ENCODE data around the gene SH3PXD2A. TPM values are rescaled to one million over a fixed set of nuclear protein-coding genes. Genes with fewer than 3 reads are reported as not detected.

SH3PXD2A gene
- total and polyA plus RNA-seq, 4 donors, result 18.7 to 69.1 (median 42.5) TPM

DNA sequence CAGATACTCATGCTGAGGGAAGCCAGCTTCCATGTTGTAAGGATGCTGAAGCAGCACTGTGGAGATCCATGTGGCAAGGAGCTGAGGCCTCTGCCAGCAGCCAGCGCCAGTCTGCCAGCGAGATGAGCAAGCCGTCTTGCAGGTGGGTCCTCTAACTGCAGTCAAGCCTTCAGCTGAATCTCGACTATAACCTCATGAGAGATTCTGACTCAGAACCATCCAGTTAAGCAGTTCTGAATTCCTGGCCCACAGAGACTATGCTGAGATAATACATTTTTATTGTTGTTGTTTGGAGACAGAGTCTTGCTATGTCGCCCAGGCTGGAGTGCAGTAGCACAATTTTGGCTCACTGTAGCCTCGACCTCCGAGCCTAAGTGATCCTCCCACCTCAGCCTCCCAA is 105.6 kb downstream of the SH3PXD2A start:
- H3K27me3 ChIP-seq (ENCODE audit: control insufficient read depth in 1 of 2, insufficient read depth in 2 of 2, low read length in 1 of 2), result no peaks in the 10 kb centered on the region
- H3K36me3 ChIP-seq (ENCODE audit: control insufficient read depth in 1 of 2, insufficient read depth in 2 of 2, low read length in 1 of 2), result no peaks in the 10 kb centered on the region
- H3K9me3 ChIP-seq (ENCODE audit: control insufficient read depth, low read length), result no peaks in the 10 kb centered on the region
- no peak for DNase-seq
- intact Hi-C loops (cut with DNase I), result no loop called here
- no peak overlapping the region for H3K4me3 ChIP-seq (ENCODE audit: low read length in 2 of 2)
- H3K4me1 ChIP-seq (ENCODE audit: control insufficient read depth in 1 of 2, insufficient read depth in 2 of 2, low read length in 2 of 2), result no peaks in the 10 kb centered on the region
- WGBS, 2 donors, result 98% methylated on average over 7 of the region's 7 CpGs
- no peak for ATAC-seq (ENCODE audit: low FRiP score)
- H3K27ac ChIP-seq (ENCODE audit: low read depth in 1 of 2, low read length in 2 of 2), result no peak overlapping the region

DNA sequence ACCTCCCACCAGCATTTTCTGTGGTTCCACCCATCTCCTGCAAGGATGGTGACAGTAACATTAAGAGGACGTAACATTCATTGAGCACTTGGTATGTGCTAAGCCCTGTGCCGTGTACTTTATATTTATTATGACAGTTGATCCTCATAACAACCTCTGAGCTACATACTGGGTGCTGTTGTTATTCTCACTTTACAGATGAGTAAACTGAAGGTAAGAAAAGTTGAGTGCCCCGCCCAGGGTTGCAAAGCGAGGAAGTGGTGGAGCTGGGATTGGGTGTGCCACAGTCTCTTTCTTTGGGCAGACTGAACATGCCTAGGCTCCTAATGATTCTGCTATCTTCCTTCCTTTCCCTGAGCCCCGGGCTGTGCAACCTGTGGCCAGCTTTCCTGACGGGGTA is 107.4 kb downstream of the SH3PXD2A start:
- WGBS, 2 donors, result 96% methylated on average over 6 of the region's 6 CpGs
- H3K4me1 ChIP-seq (ENCODE audit: control insufficient read depth in 1 of 2, insufficient read depth in 2 of 2, low read length in 2 of 2), result no peaks in the 10 kb centered on the region
- ATAC-seq (ENCODE audit: low FRiP score) (no peak), DNase-seq (no peak)
- no peak overlapping the region for H3K4me3 ChIP-seq (ENCODE audit: low read length in 2 of 2)
- no peaks in the 10 kb centered on the region for H3K27me3 ChIP-seq (ENCODE audit: control insufficient read depth in 1 of 2, insufficient read depth in 2 of 2, low read length in 1 of 2)
- intact Hi-C loops (cut with DNase I), result no loop called here
- H3K9me3 ChIP-seq (ENCODE audit: control insufficient read depth, low read length), result no peaks in the 10 kb centered on the region
- H3K27ac ChIP-seq (ENCODE audit: low read depth in 1 of 2, low read length in 2 of 2), result no peak overlapping the region
- no peaks in the 10 kb centered on the region for H3K36me3 ChIP-seq (ENCODE audit: control insufficient read depth in 1 of 2, insufficient read depth in 2 of 2, low read length in 1 of 2)

DNA sequence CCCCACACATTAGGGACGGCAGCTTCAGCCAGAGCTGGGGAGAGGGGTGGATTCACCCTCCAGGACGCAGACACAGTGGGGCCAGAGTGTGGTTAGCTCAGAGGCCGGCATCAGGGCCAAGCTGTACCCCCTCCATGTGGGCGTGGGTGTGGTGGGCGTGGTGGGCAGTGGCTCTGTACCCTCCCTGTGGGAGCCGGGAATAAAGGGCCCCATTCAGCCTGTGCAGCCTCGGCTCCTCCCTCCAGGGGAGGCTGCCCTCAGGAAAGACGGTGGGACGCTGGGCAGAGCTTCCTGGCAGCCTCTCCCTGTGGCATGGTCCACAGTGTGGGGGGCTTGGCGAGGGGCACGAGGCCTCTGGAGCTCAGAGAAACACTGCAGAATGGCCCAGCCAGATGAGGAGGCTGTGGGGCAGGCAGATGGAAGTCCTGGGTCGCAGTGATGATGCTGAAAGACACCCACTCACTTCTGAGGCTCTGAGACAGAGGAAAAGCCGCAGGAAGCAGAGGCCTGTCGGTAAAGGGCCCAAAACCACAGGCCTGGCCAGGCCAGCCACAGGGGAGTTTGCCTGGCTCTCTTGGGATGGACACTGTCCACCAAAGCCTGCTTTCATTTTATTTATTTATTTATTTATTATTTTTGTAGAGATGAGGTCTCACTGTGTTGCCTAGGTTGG is 108.0 kb downstream of the SH3PXD2A start:
- DNase-seq (no peak), ATAC-seq (ENCODE audit: low FRiP score) (no peak)
- WGBS, 2 donors, result 83 to 90% methylated on average over 14 of the region's 14 CpGs
- H3K27me3 ChIP-seq (ENCODE audit: control insufficient read depth in 1 of 2, insufficient read depth in 2 of 2, low read length in 1 of 2), result no peaks in the 10 kb centered on the region
- intact Hi-C loops (cut with DNase I), result no loop called here
- no peak overlapping the region for H3K27ac ChIP-seq (ENCODE audit: low read depth in 1 of 2, low read length in 2 of 2)
- H3K4me1 ChIP-seq (ENCODE audit: control insufficient read depth in 1 of 2, insufficient read depth in 2 of 2, low read length in 2 of 2), result no peaks in the 10 kb centered on the region
- no peaks in the 10 kb centered on the region for H3K9me3 ChIP-seq (ENCODE audit: control insufficient read depth, low read length)
- no peaks in the 10 kb centered on the region for H3K36me3 ChIP-seq (ENCODE audit: control insufficient read depth in 1 of 2, insufficient read depth in 2 of 2, low read length in 1 of 2)
- H3K4me3 ChIP-seq (ENCODE audit: low read length in 2 of 2), result no peak overlapping the region

DNA sequence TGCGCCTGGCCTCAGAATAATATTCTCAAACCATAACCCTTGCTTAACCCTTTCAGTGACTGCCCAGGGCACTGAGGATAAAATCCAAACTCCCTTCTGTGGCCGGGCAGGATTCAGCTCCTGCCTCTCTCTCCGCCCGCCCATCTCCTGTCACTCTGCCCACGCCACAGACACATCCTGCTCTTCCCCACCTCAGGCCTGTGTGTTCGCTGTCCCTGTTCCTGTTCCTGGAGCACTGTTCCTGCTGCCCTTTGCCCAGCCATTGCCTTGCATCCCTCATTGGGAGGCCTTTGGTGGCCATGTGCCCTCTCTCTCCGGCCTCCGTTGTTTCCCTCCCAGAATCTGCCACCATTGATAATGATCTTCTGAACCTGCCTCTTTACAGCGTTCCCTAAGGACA is 108.8 kb downstream of the SH3PXD2A start:
- 97 to 98% methylated on average over 9 of the region's 9 CpGs for WGBS, 2 donors
- no peaks in the 10 kb centered on the region for H3K36me3 ChIP-seq (ENCODE audit: control insufficient read depth in 1 of 2, insufficient read depth in 2 of 2, low read length in 1 of 2)

DNA sequence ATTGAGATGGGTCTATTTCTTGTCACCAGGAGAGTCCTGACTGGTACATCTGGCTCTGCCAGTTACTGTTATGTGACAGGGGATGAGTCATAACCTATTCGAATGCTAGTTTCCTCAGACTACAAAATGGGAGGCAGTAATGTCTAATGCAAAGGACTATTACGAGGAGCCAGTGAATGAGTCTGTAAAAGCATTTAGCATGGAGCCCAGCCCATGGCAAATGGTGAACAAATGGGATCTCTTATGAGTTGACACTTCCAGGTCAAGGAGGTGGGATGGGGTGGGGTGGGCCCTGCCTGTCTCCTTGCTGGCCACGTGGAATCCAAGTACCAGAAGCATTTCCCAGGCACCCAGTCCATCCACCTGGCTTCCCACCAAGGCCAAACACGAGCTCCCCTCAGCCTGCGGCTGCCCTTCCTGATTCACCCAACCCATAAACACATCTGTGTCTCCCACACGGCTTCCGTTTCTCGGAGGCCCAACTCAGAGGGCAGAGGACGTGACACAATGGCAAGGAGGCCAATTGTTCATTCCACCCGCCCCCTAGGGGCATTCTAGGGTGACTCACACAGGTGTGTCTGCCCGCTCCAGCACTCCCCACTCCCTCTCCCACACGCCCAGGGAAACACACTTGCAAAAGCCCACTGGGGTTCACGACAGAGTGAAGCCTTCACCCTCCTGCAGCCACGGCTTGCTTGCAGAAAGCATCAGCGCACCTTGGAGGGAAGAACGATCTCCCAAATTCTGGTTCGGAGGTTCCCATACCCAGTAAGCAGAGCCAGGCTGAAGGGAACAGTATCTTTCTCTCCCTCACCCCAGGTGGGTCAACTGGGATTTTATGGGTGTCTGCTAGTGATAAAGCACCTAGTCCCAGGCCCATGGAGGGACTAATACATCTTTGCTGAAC is 109.8 kb downstream of the SH3PXD2A start:
- no peak overlapping the region for H3K4me3 ChIP-seq (ENCODE audit: low read length in 2 of 2)
- no peaks in the 10 kb centered on the region for H3K36me3 ChIP-seq (ENCODE audit: control insufficient read depth in 1 of 2, insufficient read depth in 2 of 2, low read length in 1 of 2)
- H3K27me3 ChIP-seq (ENCODE audit: control insufficient read depth in 1 of 2, insufficient read depth in 2 of 2, low read length in 1 of 2), result no peaks in the 10 kb centered on the region
- intact Hi-C loops (cut with DNase I), result no loop called here
- no peak overlapping the region for H3K27ac ChIP-seq (ENCODE audit: low read depth in 1 of 2, low read length in 2 of 2)
- DNase-seq (no peak), ATAC-seq (ENCODE audit: low FRiP score) (no peak)
- no peaks in the 10 kb centered on the region for H3K9me3 ChIP-seq (ENCODE audit: control insufficient read depth, low read length)
- WGBS, 2 donors, result 93 to 95% methylated on average over 17 of the region's 17 CpGs
- H3K4me1 ChIP-seq (ENCODE audit: control insufficient read depth in 1 of 2, insufficient read depth in 2 of 2, low read length in 2 of 2), result no peaks in the 10 kb centered on the region

More for the DNA sequence above, 108.8 kb downstream of the SH3PXD2A start:
- intact Hi-C loops (cut with DNase I), result no loop called here
- no peak overlapping the region for H3K27ac ChIP-seq (ENCODE audit: low read depth in 1 of 2, low read length in 2 of 2)
- no peak for DNase-seq
- no peak overlapping the region for H3K4me3 ChIP-seq (ENCODE audit: low read length in 2 of 2)
- H3K9me3 ChIP-seq (ENCODE audit: control insufficient read depth, low read length), result no peaks in the 10 kb centered on the region
- H3K4me1 ChIP-seq (ENCODE audit: control insufficient read depth in 1 of 2, insufficient read depth in 2 of 2, low read length in 2 of 2), result no peaks in the 10 kb centered on the region
- ATAC-seq (ENCODE audit: low FRiP score), result no peak
- no peaks in the 10 kb centered on the region for H3K27me3 ChIP-seq (ENCODE audit: control insufficient read depth in 1 of 2, insufficient read depth in 2 of 2, low read length in 1 of 2)

DNA sequence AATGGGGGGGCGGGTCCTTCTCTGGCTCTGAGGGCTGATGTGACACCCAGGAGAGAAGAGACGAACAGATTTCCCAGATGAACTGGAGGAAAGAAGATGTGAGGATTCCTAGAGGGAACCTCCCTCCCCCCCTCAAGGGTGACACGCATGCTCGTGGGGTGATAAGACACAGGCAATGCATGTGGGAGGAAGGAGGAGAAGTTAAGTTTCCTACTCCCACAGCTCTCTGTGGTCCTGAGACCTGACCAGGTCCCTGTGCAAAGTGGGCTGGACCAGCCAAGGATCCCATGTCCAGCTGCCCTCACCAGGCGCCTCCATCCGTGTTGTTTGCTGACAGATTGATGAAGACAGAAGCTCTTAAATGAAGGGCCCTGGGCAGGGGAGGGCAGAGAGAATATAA is 112.6 kb downstream of the SH3PXD2A start:
- intact Hi-C loops (cut with DNase I), result no loop called here
- DNase-seq (no peak), ATAC-seq (ENCODE audit: low FRiP score) (no peak)
- no peaks in the 10 kb centered on the region for H3K27me3 ChIP-seq (ENCODE audit: control insufficient read depth in 1 of 2, insufficient read depth in 2 of 2, low read length in 1 of 2)
- H3K27ac ChIP-seq (ENCODE audit: low read depth in 1 of 2, low read length in 2 of 2), result no peak overlapping the region
- H3K36me3 ChIP-seq (ENCODE audit: control insufficient read depth in 1 of 2, insufficient read depth in 2 of 2, low read length in 1 of 2), result no peaks in the 10 kb centered on the region
- no peaks in the 10 kb centered on the region for H3K4me1 ChIP-seq (ENCODE audit: control insufficient read depth in 1 of 2, insufficient read depth in 2 of 2, low read length in 2 of 2)
- no peak overlapping the region for H3K4me3 ChIP-seq (ENCODE audit: low read length in 2 of 2)
- H3K9me3 ChIP-seq (ENCODE audit: control insufficient read depth, low read length), result no peaks in the 10 kb centered on the region
- 93 to 97% methylated on average over 6 of the region's 6 CpGs for whole genome bisulfite sequencing, 2 donors

DNA sequence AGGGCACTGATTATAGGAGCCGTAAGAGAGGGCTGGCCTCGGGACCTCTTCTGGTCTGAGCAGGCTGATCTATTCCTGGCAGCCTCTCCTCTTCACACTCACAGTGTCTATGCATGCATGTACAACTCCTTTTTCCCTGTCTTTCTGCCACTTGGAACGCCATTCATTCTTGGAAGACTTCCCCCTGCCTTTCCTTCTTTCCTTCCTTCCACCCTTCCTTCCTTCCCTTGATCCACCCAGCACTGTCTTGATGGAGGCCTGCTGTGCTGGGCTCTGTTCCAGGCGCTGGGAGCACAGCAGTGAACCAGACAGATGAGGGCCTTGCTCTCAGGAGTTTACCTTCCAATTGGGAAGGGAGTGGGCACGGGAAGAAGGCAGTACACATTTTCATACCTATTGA is 114.8 kb downstream of the SH3PXD2A start:
- H3K4me1 ChIP-seq (ENCODE audit: control insufficient read depth in 1 of 2, insufficient read depth in 2 of 2, low read length in 2 of 2), result no peaks in the 10 kb centered on the region
- H3K4me3 ChIP-seq (ENCODE audit: low read length in 2 of 2), result no peak overlapping the region
- WGBS, 2 donors, result 93% methylated on average over 5 of the region's 5 CpGs
- H3K9me3 ChIP-seq (ENCODE audit: control insufficient read depth, low read length), result no peaks in the 10 kb centered on the region
- ATAC-seq (ENCODE audit: low FRiP score), result no peak
- no peaks in the 10 kb centered on the region for H3K36me3 ChIP-seq (ENCODE audit: control insufficient read depth in 1 of 2, insufficient read depth in 2 of 2, low read length in 1 of 2)
- no peak overlapping the region for H3K27ac ChIP-seq (ENCODE audit: low read depth in 1 of 2, low read length in 2 of 2)
- no peak for DNase-seq
- intact Hi-C loops (cut with DNase I), result no loop called here
- H3K27me3 ChIP-seq (ENCODE audit: control insufficient read depth in 1 of 2, insufficient read depth in 2 of 2, low read length in 1 of 2), result no peaks in the 10 kb centered on the region

DNA sequence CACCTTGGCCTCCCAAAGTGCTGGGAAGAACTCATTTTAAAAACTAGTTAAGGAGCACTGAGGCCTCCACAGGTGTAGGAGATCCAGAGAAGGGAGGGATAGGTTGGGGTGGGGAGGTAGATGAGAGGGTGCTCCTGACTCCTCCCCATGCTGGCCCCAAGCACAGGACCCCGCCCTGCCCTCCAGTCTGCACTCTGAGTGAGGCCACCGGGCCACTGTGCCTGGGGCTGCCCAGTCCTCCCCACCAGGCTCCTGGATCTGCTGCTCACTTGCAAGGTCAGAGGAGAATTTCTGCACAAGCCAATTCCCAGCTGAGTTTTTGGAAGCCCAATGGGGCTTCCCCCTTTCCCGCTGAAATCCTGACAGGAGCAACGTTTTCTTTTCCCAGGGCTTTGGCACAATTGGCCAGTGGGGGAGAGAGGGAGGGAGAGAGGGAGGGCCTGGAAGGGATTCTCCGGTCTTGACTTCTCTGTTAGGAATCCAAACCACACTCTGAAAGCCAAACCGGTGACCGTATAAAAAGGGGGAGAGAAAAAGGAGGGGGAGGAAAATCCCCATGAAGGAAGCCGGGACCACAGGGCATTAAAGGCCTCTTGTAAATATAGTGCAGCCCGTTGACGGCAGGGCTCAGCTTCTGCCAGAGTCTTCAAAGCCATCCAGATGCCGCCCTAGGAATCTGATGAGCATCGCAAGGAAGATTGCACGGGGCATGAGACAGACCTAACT is 116.2 kb downstream of the SH3PXD2A start:
- Histone ChIP-seq H3K27ac (ENCODE audit: low read depth in 1 of 2, low read length in 2 of 2) (no peak overlapping the region), H3K4me3 (ENCODE audit: low read length in 2 of 2) (no peak overlapping the region), H3K9me3 (ENCODE audit: control insufficient read depth, low read length) (no peaks in the 10 kb centered on the region), H3K4me1 (ENCODE audit: control insufficient read depth in 1 of 2, insufficient read depth in 2 of 2, low read length in 2 of 2) (no peaks in the 10 kb centered on the region), H3K36me3 (ENCODE audit: control insufficient read depth in 1 of 2, insufficient read depth in 2 of 2, low read length in 1 of 2) (no peaks in the 10 kb centered on the region), H3K27me3 (ENCODE audit: control insufficient read depth in 1 of 2, insufficient read depth in 2 of 2, low read length in 1 of 2) (no peaks in the 10 kb centered on the region)
- intact Hi-C loops (cut with DNase I), result no loop called here
- DNase-seq (peak in 1 of 2 donors; percentile 77), ATAC-seq (ENCODE audit: low FRiP score) (peak; percentile 73)
- WGBS, 2 donors, result 10 to 14% methylated on average over 13 of the region's 13 CpGs

All from aorta (tissue), 5 donors.